SK-N-SH treated with all-trans-retinoic acid at 6 μM for 48 hours (cell line): ENCODE data around the gene FARP1.

Experiments
- ATAC-seq: fragments of 200-7000 bp; cut with Tn5 transposase; 3 replicates; pipeline ENCODE4 v1.9.1; 2020; ENCODE audit warnings: mild to moderate bottlenecking, moderate library complexity
- ARNTL ChIP-seq: fragments of 450-650 bp; formaldehyde crosslinking; IDR thresholded peaks from 2 replicates; pipeline ENCODE4 v1.5.0; 2020; ENCODE audit warnings: low read depth, mild to moderate bottlenecking, moderate library complexity, borderline replicate concordance
- BACH2 ChIP-seq: fragments of 250-450 bp; sonication (Bioruptor Pico); IDR thresholded peaks from 2 replicates; pipeline ENCODE4 v1.9.0; 2021; ENCODE audit warnings: mild to moderate bottlenecking, borderline replicate concordance
- CSDC2 ChIP-seq: fragments of 250-450 bp; sonication (Bioruptor Pico); IDR thresholded peaks from 2 replicates; pipeline ENCODE4 v1.5.0; 2020; ENCODE audit warnings: mild to moderate bottlenecking, moderate library complexity
- ESRRG ChIP-seq: fragments of 250-450 bp; sonication (Bioruptor Pico); IDR thresholded peaks from 2 replicates; pipeline ENCODE4 v1.6.1; 2021; ENCODE audit warnings: mild to moderate bottlenecking
- GLIS3 ChIP-seq: fragments of 250-450 bp; sonication (Bioruptor Pico); IDR thresholded peaks from 2 replicates; pipeline ENCODE4 v1.5.0; 2020; ENCODE audit warnings: mild to moderate bottlenecking, moderate library complexity
- ISL1 ChIP-seq: fragments of 250-450 bp; sonication (Bioruptor Pico); IDR thresholded peaks from 2 replicates; pipeline ENCODE4 v2.1.2; 2022; ENCODE audit warnings: mild to moderate bottlenecking, moderate library complexity
- OSR1 ChIP-seq: fragments of 250-450 bp; sonication (Bioruptor Pico); IDR thresholded peaks from 2 replicates; pipeline ENCODE4 v1.8.0; 2022; ENCODE audit warnings: moderate library complexity, mild to moderate bottlenecking, inconsistent platforms
- PPARA ChIP-seq: fragments of 250-450 bp; sonication (Bioruptor Pico); IDR thresholded peaks from 2 replicates; pipeline ENCODE4 v1.5.0; 2020; ENCODE audit warnings: mild to moderate bottlenecking, borderline replicate concordance
- RARB ChIP-seq: fragments of 250-450 bp; sonication (Bioruptor Pico); IDR thresholded peaks from 2 replicates; pipeline ENCODE4 v1.8.0; 2021; ENCODE audit warnings: mild to moderate bottlenecking, moderate library complexity
- SNAI2 ChIP-seq: fragments of 250-450 bp; sonication (Bioruptor Pico); IDR thresholded peaks from 2 replicates; pipeline ENCODE4 v1.5.0; 2020; ENCODE audit warnings: mild to moderate bottlenecking, moderate library complexity
- TCF4 ChIP-seq: fragments of 250-450 bp; sonication (Bioruptor Pico); IDR thresholded peaks from 2 replicates; pipeline ENCODE4 v1.8.0; 2021; ENCODE audit warnings: mild to moderate bottlenecking, moderate library complexity, borderline replicate concordance
- ZC3H10 ChIP-seq: fragments of 250-450 bp; sonication (Bioruptor Pico); IDR thresholded peaks from 2 replicates; pipeline ENCODE4 v1.5.1; 2021; ENCODE audit warnings: mild to moderate bottlenecking, moderate library complexity
- ZFP30 ChIP-seq: fragments of 450-650 bp; formaldehyde crosslinking; IDR thresholded peaks from 2 replicates; pipeline ENCODE4 v1.5.0; 2022; ENCODE audit warnings: mild to moderate bottlenecking, moderate library complexity
- ZNF565 ChIP-seq: fragments of 450-650 bp; formaldehyde crosslinking; conservative IDR thresholded peaks from 2 replicates; pipeline ENCODE4 v1.5.0; 2020; ENCODE audit warnings: low read depth, mild to moderate bottlenecking, moderate library complexity
- ZNF70 ChIP-seq: fragments of 450-650 bp; formaldehyde crosslinking; IDR thresholded peaks from 2 replicates; pipeline ENCODE4 v1.5.0; 2020; ENCODE audit warnings: mild to moderate bottlenecking, moderate library complexity
- ZNF8 ChIP-seq: fragments of 450-650 bp; formaldehyde crosslinking; IDR thresholded peaks from 2 replicates; pipeline ENCODE4 v1.5.0; 2020; ENCODE audit warnings: mild to moderate bottlenecking, moderate library complexity
- TF ChIP-seq, protein P1 (sequence below): fragments of 250-450 bp; sonication (Bioruptor Pico); IDR thresholded peaks from 2 replicates; pipeline ENCODE4 v1.5.0; 2020; ENCODE audit warnings: mild to moderate bottlenecking, moderate library complexity
- TF ChIP-seq, protein P2 (sequence below): fragments of 250-450 bp; sonication (Bioruptor Pico); IDR thresholded peaks from 2 replicates; pipeline ENCODE4 v1.5.1; 2020; ENCODE audit warnings: low read depth, mild to moderate bottlenecking, moderate library complexity
- TF ChIP-seq, protein P3 (sequence below): fragments of 250-450 bp; sonication (Bioruptor Pico); IDR thresholded peaks from 2 replicates; pipeline ENCODE4 v1.5.1; 2021; ENCODE audit warnings: mild to moderate bottlenecking, moderate library complexity
- TF ChIP-seq, protein P4 (sequence below): fragments of 250-450 bp; sonication (Bioruptor Pico); IDR thresholded peaks from 2 replicates; pipeline ENCODE4 v1.8.0; 2021; ENCODE audit warnings: low read depth, mild to moderate bottlenecking, moderate library complexity, borderline replicate concordance

The FARP1 gene

DNA sequence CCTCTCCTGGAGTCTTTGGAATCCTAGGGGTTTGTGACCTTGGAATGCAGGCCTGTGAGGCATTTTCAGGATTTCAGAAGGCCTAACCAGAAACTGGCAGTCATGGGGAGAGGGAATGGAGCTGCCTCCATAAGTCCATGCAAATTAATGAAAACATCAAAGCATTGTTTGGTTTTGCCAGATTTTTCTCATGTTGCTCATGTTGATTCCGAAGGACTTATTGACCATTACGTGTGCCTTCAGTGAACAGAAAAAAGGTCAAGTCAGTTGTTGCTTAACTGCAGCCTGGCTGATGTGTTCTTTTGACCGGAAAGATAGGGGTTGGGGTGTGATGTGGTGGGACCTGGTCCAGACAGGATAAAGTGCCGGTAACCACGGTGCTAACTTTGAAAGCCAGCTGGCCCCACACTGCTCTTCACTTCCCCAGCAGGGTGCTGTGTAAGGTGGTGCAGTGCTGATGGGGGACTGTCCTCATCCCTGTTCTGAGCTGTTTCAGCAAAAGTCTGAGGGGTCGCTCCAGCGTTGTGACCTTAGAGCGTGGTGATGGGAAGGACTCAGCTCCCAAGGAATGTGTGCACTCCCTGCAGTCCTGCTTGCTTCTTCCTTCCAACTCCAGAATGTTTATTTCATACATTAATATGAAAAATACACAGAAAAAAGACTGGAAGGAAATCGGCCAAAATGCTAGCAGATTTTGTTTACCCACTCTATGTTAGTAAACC is 30.7 kb downstream of the FARP1 start (continued):
- TF ChIP-seq, protein P1, sequence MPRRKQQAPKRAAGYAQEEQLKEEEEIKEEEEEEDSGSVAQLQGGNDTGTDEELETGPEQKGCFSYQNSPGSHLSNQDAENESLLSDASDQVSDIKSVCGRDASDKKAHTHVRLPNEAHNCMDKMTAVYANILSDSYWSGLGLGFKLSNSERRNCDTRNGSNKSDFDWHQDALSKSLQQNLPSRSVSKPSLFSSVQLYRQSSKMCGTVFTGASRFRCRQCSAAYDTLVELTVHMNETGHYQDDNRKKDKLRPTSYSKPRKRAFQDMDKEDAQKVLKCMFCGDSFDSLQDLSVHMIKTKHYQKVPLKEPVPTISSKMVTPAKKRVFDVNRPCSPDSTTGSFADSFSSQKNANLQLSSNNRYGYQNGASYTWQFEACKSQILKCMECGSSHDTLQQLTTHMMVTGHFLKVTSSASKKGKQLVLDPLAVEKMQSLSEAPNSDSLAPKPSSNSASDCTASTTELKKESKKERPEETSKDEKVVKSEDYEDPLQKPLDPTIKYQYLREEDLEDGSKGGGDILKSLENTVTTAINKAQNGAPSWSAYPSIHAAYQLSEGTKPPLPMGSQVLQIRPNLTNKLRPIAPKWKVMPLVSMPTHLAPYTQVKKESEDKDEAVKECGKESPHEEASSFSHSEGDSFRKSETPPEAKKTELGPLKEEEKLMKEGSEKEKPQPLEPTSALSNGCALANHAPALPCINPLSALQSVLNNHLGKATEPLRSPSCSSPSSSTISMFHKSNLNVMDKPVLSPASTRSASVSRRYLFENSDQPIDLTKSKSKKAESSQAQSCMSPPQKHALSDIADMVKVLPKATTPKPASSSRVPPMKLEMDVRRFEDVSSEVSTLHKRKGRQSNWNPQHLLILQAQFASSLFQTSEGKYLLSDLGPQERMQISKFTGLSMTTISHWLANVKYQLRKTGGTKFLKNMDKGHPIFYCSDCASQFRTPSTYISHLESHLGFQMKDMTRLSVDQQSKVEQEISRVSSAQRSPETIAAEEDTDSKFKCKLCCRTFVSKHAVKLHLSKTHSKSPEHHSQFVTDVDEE (CRISPR knock-in tag): no peak
- no peak for TF ChIP-seq ZNF565 (CRISPR knock-in tag)
- TF ChIP-seq, protein P2, sequence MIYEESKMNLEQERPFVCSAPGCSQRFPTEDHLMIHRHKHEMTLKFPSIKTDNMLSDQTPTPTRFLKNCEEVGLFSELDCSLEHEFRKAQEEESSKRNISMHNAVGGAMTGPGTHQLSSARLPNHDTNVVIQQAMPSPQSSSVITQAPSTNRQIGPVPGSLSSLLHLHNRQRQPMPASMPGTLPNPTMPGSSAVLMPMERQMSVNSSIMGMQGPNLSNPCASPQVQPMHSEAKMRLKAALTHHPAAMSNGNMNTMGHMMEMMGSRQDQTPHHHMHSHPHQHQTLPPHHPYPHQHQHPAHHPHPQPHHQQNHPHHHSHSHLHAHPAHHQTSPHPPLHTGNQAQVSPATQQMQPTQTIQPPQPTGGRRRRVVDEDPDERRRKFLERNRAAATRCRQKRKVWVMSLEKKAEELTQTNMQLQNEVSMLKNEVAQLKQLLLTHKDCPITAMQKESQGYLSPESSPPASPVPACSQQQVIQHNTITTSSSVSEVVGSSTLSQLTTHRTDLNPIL (CRISPR knock-in tag): no peak
- TF ChIP-seq ISL1: no peak
- no peak for TF ChIP-seq CSDC2
- no peak for TF ChIP-seq RARB (CRISPR knock-in tag)
- TF ChIP-seq, protein P3, sequence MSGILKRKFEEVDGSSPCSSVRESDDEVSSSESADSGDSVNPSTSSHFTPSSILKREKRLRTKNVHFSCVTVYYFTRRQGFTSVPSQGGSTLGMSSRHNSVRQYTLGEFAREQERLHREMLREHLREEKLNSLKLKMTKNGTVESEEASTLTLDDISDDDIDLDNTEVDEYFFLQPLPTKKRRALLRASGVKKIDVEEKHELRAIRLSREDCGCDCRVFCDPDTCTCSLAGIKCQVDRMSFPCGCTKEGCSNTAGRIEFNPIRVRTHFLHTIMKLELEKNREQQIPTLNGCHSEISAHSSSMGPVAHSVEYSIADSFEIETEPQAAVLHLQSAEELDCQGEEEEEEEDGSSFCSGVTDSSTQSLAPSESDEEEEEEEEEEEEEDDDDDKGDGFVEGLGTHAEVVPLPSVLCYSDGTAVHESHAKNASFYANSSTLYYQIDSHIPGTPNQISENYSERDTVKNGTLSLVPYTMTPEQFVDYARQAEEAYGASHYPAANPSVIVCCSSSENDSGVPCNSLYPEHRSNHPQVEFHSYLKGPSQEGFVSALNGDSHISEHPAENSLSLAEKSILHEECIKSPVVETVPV (CRISPR knock-in tag): no peak

DNA sequence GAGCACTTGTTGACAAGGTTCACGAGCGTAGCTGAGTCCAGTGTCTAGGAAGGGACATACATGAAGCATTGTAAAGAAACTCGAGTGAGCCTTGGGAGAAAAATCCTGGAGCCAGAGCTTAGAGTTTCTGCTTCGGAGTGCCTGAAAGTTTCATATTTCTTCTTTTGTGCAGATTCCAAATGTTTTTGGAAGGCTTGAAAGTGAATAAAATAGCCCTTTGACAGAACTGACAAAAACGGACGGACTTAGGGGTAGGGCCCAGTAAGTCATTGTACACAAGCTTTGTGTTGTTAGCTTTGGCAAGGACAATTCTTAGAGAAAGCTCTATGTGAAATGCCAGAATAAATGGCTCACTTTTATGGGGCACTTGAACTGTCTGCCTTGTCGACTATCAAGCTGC is 31.4 kb downstream of the FARP1 start:
- no peak for ATAC-seq
- TF ChIP-seq ZC3H10 (CRISPR knock-in tag): no peak
- no peak for TF ChIP-seq ESRRG
- TF ChIP-seq BACH2 (CRISPR knock-in tag): no peak
- no peak for TF ChIP-seq ISL1

DNA sequence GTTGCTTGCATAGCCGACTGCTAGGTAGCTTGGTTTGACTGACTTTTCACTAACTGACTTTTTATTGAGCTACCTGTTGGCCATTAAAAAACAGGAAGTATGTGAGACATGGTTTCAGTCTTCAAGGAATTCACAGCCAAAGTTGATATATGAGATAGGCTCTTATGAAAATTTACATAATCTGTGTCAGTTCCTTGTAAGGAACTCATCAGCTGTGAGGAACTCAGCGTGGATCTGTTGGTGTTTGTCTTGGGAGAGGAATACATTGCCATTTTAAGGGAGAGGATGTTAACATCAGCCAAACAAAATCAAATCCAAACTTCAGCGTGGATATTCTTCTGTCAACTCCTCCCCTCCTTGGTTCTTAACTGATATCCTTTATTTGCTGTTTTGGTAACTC is 32.1 kb downstream of the FARP1 start:
- TF ChIP-seq OSR1 (CRISPR knock-in tag): no peak
- TF ChIP-seq, protein P4, sequence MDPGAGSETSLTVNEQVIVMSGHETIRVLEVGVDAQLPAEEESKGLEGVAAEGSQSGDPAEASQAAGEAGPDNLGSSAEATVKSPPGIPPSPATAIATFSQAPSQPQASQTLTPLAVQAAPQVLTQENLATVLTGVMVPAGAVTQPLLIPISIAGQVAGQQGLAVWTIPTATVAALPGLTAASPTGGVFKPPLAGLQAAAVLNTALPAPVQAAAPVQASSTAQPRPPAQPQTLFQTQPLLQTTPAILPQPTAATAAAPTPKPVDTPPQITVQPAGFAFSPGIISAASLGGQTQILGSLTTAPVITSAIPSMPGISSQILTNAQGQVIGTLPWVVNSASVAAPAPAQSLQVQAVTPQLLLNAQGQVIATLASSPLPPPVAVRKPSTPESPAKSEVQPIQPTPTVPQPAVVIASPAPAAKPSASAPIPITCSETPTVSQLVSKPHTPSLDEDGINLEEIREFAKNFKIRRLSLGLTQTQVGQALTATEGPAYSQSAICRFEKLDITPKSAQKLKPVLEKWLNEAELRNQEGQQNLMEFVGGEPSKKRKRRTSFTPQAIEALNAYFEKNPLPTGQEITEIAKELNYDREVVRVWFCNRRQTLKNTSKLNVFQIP (CRISPR knock-in tag): no peak
- no peak for TF ChIP-seq ISL1
- TF ChIP-seq CSDC2: no peak
- TF ChIP-seq, protein P3 (CRISPR knock-in tag): no peak
- TF ChIP-seq ESRRG: no peak
- no peak for TF ChIP-seq ZFP30 (CRISPR knock-in tag)
- no peak for TF ChIP-seq BACH2 (CRISPR knock-in tag)
- TF ChIP-seq RARB (CRISPR knock-in tag): no peak
- no peak for TF ChIP-seq SNAI2 (CRISPR knock-in tag)
- TF ChIP-seq ZNF70: no peak
- TF ChIP-seq ZNF565 (CRISPR knock-in tag): no peak
- no peak for TF ChIP-seq ZNF8 (CRISPR knock-in tag)
- no peak for TF ChIP-seq GLIS3 (CRISPR knock-in tag)
- no peak for ATAC-seq

DNA sequence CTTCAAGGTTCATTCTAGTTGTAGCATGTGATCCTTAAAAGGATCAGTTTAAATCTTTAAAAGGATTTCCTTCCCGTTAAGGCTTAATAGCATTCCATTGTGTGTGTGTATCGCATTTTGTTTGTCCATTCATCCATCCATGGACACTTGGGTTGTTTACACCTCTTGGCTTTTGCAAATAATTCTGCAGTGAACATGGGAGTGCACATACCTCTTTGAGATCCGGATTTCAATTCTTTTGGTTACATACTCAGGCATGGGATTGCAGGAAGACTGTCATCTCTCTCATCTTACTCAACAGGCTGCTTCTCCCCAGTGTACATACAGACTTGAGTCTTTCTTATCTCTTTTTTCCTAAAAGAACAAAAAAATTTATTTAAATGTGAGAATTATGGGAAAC is 32.9 kb downstream of the FARP1 start:
- ATAC-seq: no peak
- TF ChIP-seq ARNTL (CRISPR knock-in tag) (no peak), ESRRG (no peak), PPARA (CRISPR knock-in tag) (no peak), ZFP30 (CRISPR knock-in tag) (no peak), RARB (CRISPR knock-in tag) (no peak), BACH2 (CRISPR knock-in tag) (no peak), GLIS3 (CRISPR knock-in tag) (no peak), SNAI2 (CRISPR knock-in tag) (no peak), TCF4 (no peak)
- TF ChIP-seq, protein P2 (CRISPR knock-in tag): no peak
- TF ChIP-seq, all 23 proteins: peak for 0
